ENCODE data around the gene NUDT5. TPM values are rescaled to one million over a fixed set of nuclear protein-coding genes. Genes with fewer than 3 reads are reported as not detected.
"Not testable (repeated sequence)": the region's sequence is repeated elsewhere in the genome, so short reads cannot be mapped to it uniquely, and the experiment has no call there.

NUDT5 gene
- total RNA-seq, 1 donor from 2014 or later = 52.2 TPM

DNA sequence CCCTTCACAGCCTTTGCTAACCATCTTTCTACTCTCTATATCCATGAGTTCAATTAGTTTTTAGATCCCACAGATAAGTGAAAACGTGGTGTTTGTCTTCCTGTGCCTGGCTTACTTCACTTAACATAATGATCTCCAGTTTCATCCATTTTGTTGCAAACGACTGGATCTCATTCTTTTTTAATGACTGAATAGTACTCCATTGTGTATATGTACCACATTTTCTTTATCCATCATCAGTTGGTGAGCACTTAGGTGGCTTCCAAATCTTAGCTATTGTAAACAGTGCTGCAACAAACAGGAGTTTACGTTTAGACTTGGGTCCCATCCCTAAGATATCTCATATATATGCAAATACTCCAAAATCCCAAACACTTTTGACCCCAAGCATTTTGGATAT, 9.4 kb upstream of the NUDT5 start:
- DNase-seq (ENCODE audit: low spot score) = no peak

DNA sequence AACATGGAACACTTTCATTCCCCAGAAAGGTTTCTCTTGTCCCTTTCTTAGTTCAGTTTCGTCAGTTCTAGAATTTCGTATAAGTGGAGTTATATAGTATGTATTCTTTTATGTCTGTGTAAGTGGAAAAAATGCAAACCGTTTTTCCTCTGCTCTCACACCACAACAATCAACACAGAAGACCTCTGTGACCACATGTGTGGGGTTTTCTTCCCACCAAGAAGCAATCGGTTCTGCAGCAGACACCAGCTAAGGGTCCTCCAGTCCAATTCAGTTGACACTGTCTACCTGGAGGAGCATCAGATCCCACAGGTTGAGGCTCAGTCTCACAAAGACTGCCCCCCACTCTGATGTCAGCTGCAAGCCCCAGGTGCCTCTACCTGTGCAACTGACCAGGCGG, 6.5 kb upstream of the NUDT5 start:
- no peak for DNase-seq (ENCODE audit: low spot score)

DNA sequence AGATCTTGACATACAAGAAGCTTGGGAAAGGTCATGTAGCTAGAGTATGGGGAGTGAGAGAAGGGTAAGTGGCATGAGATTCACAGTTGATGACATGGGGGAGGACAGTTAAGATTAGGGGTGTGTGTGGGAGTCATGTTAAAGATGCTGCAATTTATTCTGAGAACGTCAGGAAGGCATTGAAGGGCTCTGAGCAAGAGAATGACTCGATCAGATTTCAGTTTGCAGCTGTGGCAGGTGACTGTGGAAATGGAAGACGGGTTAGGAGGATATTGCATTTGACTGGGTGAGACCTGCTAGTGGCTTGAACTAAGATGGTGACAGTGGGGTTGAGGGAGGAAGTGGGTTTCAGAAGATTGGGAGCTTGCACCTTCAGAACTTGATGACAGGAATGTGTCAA, 5.9 kb upstream of the NUDT5 start:
- no peak for DNase-seq (ENCODE audit: low spot score)

GRCh38 chr10:12200850-12201249, 5.2 kb upstream of the NUDT5 start:
- DNase-seq (ENCODE audit: low spot score) = no peak

- DNase-seq (ENCODE audit: low spot score) = no peak
Measured at GRCh38 chr10:12198156-12198555, 2.5 kb upstream of the NUDT5 start.

DNA sequence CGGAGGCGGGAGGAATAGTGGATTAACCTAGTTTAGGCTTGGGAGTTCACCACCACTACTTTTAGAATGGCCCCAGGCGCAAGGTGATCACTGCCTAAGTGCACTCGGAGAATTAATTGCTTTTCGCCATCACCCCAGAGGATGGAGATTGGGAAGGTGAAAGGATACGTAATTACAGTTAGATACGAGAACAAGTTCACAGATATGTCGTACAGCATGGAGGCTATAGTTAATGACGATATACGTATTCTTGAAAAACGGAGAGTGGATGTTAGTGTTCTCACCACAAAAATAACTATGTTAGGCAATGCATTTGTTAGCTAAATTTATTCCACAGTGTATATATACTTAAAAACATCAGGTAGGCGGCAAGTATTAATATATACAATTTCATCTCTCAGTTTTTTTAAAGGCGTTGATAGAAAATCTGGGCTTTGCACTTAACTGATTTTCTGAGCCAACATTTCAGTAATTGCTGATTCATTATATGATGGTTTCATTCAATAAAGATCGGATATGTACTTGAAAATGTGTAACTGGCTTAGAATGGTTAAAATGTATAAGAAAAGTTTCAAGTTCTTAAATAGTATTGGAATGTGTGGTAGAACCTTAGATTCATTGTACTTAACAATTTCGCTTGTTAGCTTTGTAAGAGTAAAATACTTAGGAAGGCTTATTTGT, 980 bp upstream of the NUDT5 start:
- no peak for DNase-seq (ENCODE audit: low spot score)

DNA sequence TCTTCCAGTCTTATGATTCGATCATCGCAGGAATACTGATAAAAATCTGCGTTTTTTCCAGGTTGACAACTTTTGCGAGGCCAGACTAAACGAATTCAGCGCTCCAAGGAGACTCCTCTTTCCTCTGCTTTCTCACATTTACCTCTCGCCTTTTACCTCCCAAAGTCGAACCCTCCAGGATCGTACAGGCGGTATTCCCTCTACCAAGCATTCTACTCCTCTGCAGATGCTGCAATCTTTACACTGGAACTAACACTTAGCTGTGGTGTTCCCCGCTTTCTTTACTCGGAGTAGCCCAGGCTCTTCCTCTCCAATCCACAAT, 449 bp downstream of the NUDT5 start:
- DNase-seq (ENCODE audit: low spot score) = no peak

DNA sequence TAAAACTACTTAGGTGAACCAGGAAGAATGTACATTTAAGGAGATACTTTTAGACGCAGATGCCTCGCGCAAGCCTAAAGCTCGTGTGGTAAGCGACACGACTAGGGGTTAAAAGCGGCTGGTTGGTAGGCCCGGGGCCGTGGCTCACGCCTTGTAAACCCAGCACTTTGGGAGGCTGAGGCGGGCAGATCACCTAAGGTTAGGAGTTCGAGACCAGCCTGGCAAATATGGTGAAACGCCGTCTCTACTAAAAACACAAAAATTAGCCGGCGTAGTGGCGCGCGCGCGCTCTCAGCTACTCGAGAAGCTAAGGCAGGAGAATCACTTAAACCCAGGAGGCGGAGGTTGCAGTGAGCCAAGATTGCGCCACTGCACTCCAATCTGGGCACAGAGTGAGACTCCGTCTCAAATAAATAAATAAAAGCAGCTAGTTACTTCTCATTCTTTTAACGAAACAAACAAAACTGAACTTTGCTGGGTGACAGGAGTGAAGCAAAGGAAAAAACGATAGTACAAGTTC, 879 bp downstream of the NUDT5 start:
- no peak for DNase-seq (ENCODE audit: low spot score)

- no peak for DNase-seq (ENCODE audit: low spot score)
Measured at GRCh38 chr10:12193193-12193592, 2.5 kb downstream of the NUDT5 start.

GRCh38 chr10:12191715-12192114, 4.0 kb downstream of the NUDT5 start:
- no peak for DNase-seq (ENCODE audit: low spot score)

DNA sequence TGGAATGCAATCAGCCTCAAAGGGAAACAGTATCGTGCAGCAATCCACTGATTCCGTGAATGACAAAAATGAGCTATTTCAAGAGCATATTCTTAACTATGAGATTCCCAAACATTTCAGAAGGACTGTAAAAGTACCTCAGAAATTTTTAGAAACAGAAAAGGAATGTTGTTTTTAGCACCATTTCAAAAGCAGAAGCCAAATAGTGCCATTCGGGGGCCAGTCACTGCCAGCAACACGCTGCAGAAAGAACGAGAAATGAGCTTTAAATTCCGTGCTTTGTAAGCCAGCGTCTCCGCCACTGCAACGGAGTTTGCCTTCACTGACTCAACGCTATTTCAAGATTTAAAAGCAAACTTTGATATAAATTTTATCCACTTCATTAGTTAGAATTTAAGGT, 6.3 kb downstream of the NUDT5 start:
- DNase-seq (ENCODE audit: low spot score) = no peak

DNA sequence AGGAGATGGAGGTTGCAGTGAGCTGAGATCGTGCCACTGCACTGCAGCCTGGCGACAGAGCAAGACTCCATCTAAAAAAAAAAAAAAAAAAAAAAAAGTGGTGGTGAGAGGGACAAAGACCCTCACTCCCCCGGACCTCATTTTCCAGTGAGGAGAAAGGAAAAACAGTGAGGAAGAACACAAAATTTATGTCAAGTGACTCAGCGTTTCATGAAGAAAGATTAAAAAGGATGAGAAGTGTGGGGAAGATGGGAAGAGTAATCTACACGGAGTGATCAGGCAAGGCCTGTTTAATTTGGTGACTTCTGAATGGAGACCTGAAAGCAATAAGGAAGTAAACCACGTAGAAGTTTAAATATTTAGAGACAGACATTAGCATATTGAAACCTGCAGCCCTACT, 7.0 kb downstream of the NUDT5 start:
- no peak for DNase-seq (ENCODE audit: low spot score)

GRCh38 chr10:12187321-12187905, 8.3 kb downstream of the NUDT5 start:
- DNase-seq (ENCODE audit: low spot score) = no peak

DNA sequence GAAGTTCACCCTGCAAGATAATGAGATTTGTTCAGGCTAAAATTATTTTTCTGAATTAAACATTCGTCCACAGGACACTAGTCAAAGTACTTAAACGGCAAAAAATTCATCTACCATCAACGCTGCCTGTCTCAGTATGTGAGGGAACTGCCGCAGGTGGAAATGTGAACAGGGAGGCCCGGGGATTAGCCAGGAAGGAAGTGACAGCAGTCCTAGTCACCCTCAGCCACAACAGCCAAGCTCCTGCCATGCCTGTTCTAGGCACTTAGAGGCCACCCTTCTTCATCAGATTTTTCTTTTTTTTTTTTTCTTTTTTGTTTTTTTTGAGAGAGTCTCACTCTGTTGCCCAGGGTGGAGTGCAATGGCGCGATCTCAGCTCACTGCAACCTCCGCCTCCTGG, 9.4 kb downstream of the NUDT5 start:
- no peak for DNase-seq (ENCODE audit: low spot score)

- DNase-seq (ENCODE audit: low spot score) = no peak
Measured at GRCh38 chr10:12184165-12184564, 11.5 kb downstream of the NUDT5 start.

DNA sequence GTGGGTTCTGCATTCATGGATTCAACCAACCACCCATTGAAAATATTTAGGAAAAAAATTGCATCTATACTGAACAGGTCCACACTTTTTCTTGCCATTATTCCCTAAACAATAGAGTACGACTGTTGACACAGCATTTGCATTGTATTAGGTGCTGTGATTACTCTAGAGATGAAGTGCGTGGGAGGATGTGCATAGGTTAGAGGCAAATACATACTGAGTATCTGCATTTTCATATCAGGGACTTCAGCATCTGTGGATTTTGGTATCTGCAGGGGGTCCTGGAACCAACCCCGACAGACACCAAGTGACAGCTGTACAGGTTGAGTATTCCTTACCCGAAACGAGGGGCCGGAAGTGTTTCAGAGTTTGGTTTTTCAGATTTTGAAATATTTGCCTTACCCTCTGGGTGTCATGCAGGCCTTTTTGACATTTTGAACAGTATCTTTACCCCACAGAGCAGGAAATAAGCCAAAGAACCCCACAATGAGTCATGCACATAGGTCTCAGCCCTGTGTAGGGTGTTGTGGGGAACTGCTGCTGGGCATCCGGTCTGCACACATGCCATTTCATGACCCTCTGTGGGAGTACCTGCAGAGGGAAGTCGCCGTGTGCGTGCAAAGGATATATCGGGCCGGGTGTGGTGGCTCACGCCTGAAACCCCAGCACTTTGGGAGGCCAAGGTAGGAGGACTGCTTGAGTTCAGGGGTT, 14.5 kb downstream of the NUDT5 start:
- DNase-seq (ENCODE audit: low spot score) = no peak

DNA sequence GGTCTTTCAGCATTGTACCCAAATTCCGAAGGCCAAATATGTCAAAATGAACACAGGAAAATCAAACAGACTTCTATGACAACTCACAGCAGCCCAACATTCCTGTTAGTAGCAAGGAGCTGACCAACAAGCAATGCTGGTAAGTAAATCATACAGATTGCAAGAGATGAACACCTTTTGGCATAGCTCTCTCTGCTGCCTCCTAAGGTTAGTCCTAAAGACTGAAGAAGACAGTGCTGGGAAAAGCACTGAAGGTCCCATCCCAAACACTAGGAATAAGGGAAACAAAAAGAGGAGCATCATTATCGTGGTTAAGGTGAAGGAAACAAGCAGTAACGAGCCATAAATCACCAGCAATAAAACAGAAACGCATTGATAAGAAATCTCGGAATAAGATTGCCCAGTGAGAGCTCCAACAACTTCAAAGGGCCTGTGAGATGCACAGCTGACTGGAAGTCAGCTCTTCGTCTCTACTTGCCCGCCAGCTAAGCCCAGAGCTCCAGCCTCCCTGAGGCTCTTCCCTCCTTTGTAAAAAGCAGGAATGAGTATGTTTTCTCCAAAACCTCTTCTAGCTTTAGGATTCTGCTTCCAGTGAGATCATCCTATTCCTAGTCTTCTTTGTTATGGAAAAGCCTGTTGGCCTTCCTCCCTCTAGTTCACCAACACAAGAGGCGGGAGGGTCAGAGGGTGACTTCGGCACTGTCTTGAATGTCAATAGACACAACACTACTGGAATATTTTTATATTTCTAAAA, 15.3 kb downstream of the NUDT5 start:
- no peak for DNase-seq (ENCODE audit: low spot score)

DNA sequence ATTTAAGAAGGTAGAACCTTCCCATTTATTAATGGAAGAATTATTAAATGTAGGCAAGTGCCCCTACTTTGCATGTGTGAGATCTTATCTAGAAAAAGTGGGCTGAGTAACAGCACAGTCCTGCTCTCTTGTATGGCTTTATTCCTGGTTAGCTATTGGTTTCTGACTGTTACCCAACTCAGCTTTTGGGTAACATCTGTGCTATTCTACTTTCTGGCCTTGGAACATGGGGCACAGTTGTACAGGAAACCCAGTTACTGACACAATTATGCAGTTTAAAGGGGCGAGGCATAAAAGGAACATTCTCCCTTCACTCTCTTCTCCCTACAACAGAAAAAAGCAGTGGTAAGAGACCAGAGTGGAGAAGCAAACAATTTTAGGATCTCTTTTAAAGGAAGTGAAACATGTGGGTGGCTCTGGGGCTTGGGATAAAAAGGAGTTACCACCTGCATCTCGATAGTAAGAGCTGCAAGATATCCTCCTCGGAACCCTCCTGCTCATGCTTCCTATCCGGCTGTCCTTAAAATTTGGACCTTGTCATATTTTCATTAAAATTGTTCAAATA, 16.0 kb downstream of the NUDT5 start:
- DNase-seq (ENCODE audit: low spot score) = no peak

DNA sequence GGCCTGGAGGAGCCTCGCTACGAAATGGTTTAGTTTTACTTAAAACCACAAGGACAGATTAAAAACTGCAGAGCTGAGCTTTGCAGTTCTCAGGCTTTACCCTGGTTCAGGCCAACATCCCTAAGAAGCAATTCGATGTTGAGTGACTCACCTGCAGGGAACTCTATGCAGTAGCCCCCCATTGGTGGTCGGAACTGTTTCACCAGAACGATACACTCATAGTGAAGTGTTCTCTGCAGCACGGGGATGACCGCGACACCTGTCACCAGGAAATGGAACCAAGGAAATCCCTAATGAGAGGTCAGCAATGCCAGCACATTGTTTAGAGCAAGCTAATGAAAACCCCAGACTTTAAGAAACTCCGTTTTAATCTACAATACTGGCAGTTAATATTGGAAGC, 18.0 kb downstream of the NUDT5 start:
- no peak for DNase-seq (ENCODE audit: low spot score)

DNA sequence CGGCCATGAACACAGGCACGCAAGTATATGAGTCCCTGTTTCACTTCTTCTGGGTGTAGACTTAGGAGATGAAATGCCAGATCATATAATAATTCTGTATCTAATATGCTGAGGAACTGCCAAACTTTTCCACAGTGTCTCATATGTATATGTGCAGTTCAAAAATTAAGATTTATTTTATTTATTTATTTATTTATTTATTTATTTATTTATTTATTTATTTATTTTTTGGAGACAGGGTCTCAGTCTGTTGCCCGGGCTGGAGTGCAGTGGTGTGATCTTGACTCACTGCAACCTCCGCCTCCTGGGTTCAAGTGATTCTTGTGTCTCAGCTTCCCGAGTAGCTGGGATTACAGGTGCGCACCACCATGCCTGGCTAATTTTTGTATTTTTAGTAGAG, 24.2 kb downstream of the NUDT5 start:
- DNase-seq (ENCODE audit: low spot score) = not testable (repeated sequence)

GRCh38 chr10:12165999-12166775, 29.5 kb downstream of the NUDT5 start:
- no peak for DNase-seq (ENCODE audit: low spot score)

Measured in mesenteric fat pad (tissue), 1 donor.